Neutrophil (primary cell): ENCODE measurements around the gene ZNF213.
"Not testable (repeated sequence)": the region's sequence is repeated elsewhere in the genome, so short reads cannot be mapped to it uniquely, and the experiment has no call there.

Experiments
- H3K27ac ChIP-seq: fragments of 200-600 bp; sonication (generic); 2 replicates; pipeline ENCODE4 v1.5.1; 2016; ENCODE audit warnings: mild to moderate bottlenecking, moderate library complexity
- H3K27me3 ChIP-seq: fragments of 200-600 bp; sonication (generic); 2 replicates; pipeline ENCODE4 v1.6.0; 2016; ENCODE audit warnings: mild to moderate bottlenecking
- H3K36me3 ChIP-seq: fragments of 200-600 bp; sonication (generic); 2 replicates; pipeline ENCODE4 v1.5.1; 2017
- H3K4me1 ChIP-seq, 2 experiments: fragments of 200-600 bp in 1 of 2; sonication (generic) in 1 of 2; 1 replicate in 1 of 2; 2 replicates in 1 of 2; pipeline versions ENCODE4 v1.5.1 to v1.6.1; 2013 to 2016; ENCODE audit warnings: low read depth in 1 of 2, low read length in 1 of 2, mild to moderate bottlenecking in 1 of 2, moderate library complexity in 1 of 2; ENCODE audit not compliant: control insufficient read depth in 1 of 2, insufficient read depth in 1 of 2
- H3K4me3 ChIP-seq, 2 experiments: fragments of 200-600 bp in 1 of 2; sonication (generic) in 1 of 2; 1 replicate in 1 of 2; 2 replicates in 1 of 2; pipeline ENCODE4 v1.5.1; 2013 to 2016; ENCODE audit warnings: low read depth in 1 of 2, low read length in 1 of 2, mild to moderate bottlenecking in 1 of 2, moderate library complexity in 1 of 2
- H3K9me3 ChIP-seq: fragments of 200-600 bp; sonication (generic); 2 replicates; pipeline ENCODE4 v1.5.1; 2016
- CTCF ChIP-seq: fragments of 200-600 bp; sonication (generic); IDR thresholded peaks from 2 replicates; pipeline ENCODE4 v1.5.1; 2016; ENCODE audit warnings: antibody characterized with exemption

Gene ZNF213

GRCh38 chr16:3161235-3162018 lies 26.6 kb downstream of the ZNF213 start:
- no peak overlapping the region for H3K4me3 ChIP-seq
- no peaks in the 10 kb centered on the region for H3K9me3 ChIP-seq
- H3K4me1 ChIP-seq, result peaks cover 38 to 40% of the 10 kb centered on the region in 2 experiments
- H3K27ac ChIP-seq, result no peak overlapping the region
- H3K27me3 ChIP-seq, result peaks cover 85% of the 10 kb centered on the region
- H3K36me3 ChIP-seq, result no peaks in the 10 kb centered on the region
- TF ChIP-seq CTCF, result no peak

- Histone ChIP-seq H3K36me3 (no peaks in the 10 kb centered on the region), H3K9me3 (no peaks in the 10 kb centered on the region), H3K27ac (no peak overlapping the region), H3K27me3 (peaks cover 90% of the 10 kb centered on the region), H3K4me1 (peaks cover 20 to 25% of the 10 kb centered on the region in 2 experiments), H3K4me3 (no peak overlapping the region)
- TF ChIP-seq CTCF, result no peak
Measured at GRCh38 chr16:3164121-3164991, 29.5 kb downstream of the ZNF213 start.

GRCh38 chr16:3165111-3165822 lies 30.4 kb downstream of the ZNF213 start:
- H3K4me1 ChIP-seq, result peaks cover 11 to 19% of the 10 kb centered on the region in 2 experiments
- H3K4me3 ChIP-seq, result peak overlapping the region; percentile 45 to 47
- H3K36me3 ChIP-seq, result no peaks in the 10 kb centered on the region
- no peak for TF ChIP-seq CTCF
- peaks cover 92% of the 10 kb centered on the region for H3K27me3 ChIP-seq
- peak overlapping the region; percentile 12 for H3K27ac ChIP-seq
- H3K9me3 ChIP-seq, result no peaks in the 10 kb centered on the region

- Histone ChIP-seq H3K4me1 (peaks cover 17 to 29% of the 10 kb centered on the region in 2 experiments), H3K36me3 (no peaks in the 10 kb centered on the region), H3K9me3 (no peaks in the 10 kb centered on the region), H3K27ac (no peak overlapping the region), H3K27me3 (peaks cover 92% of the 10 kb centered on the region), H3K4me3 (no peak overlapping the region)
- TF ChIP-seq CTCF, result no peak
Measured at GRCh38 chr16:3166505-3166886, 31.7 kb downstream of the ZNF213 start.

- Histone ChIP-seq H3K4me1 (peaks cover 18 to 35% of the 10 kb centered on the region in 2 experiments), H3K27me3 (peaks cover 93% of the 10 kb centered on the region)
- not testable (repeated sequence) for H3K4me3 ChIP-seq, H3K36me3 ChIP-seq, H3K27ac ChIP-seq, H3K9me3 ChIP-seq
Measured at GRCh38 chr16:3168729-3169128, 33.9 kb downstream of the ZNF213 start.
